ENCODE results near the gene NSDHL. TPM values are rescaled to one million over a fixed set of nuclear protein-coding genes. Genes with fewer than 3 reads are reported as not detected.

NSDHL gene
- total RNA-seq, 1 experiment from 2014 or later: 31.6 TPM

DNA sequence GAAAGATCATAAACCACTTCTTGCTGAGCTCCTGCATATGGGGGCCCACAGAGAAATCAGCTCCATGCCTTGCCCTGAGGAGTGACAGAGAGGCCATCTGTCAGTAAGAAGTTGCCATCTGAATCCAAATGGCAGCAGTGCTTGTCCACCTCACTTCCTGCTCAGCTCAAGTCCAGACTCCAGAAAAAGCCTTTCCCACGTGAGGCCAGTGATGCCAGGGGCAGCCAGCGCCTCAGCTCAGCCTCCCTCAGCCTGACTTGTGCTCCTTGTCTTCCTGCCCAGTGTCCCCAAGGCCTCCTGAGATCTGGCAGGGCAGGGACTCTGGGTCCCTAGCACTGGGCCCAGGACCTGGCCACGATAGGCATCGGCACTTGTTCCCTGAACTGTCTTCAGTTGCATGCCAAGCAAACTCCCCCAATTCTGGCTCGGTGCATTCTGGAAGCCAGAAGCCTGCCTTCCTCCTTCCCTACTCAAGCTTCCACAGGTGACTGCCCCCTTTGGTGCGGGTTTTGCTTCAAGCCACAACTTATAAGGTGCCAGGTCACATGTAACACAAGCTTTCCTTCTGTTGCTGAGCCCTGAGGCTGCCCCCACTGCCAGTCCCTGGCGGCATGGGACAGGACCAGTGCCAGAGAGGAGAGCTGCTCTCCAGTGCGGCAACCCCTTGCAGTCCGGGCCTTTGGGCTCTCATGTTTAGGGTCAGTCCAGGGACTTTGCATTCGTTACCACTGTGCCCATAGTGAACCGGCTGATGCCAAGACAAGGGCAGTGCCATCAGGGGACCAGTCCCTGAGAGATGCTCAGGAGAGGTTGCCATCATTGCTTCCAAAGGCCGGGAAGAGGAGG is 69.2 kb downstream of the NSDHL start:
- peaks cover 28 to 37% of the 10 kb centered on the region in 2 experiments for H3K4me1 Mint-ChIP-seq
- no peak for DNase-seq
- Histone ChIP-seq H4K20me1 (ENCODE audit: control insufficient read depth, insufficient read depth, insufficient read length) (no peaks in the 10 kb centered on the region), H2BK120ac (ENCODE audit: low read depth, low read length, poor library complexity, severe bottlenecking) (no peak overlapping the region), H4K8ac (replicated peaks; ENCODE audit: insufficient read length, low read depth, low read length) (no peak overlapping the region), H3K23ac (ENCODE audit: insufficient read length, low read depth, low read length) (no peak overlapping the region), H3K14ac (ENCODE audit: insufficient read depth, low read length) (no peak overlapping the region; the same call in 1 of the 2 replicates), H2BK15ac (ENCODE audit: low read depth, low read length) (no peak overlapping the region), H3K9me3 (ENCODE audit: control insufficient read depth, low read depth, low read length) (peaks cover 37% of the 10 kb centered on the region), H3K4ac (ENCODE audit: low read depth, low read length) (no peak overlapping the region), H3K4me1 (ENCODE audit: insufficient read depth, low read length) (no peaks in the 10 kb centered on the region; the same call in 1 of the 2 replicates), H2AFZ (ENCODE audit: low read length) (no peak overlapping the region), H4K5ac (ENCODE audit: insufficient read length, low read depth, low read length) (no peak overlapping the region), H3K27me3 (ENCODE audit: insufficient read depth, low read length) (no peaks in the 10 kb centered on the region), H3T11ph (ENCODE audit: low read length) (no peak overlapping the region), H3K79me1 (ENCODE audit: insufficient read depth, low read depth, low read length, poor library complexity, severe bottlenecking) (no peaks in the 10 kb centered on the region), H3K79me2 (ENCODE audit: insufficient read depth, low read length) (no peaks in the 10 kb centered on the region), H2BK5ac (ENCODE audit: insufficient read length, low read length) (no peak overlapping the region), H3K4me2 (ENCODE audit: insufficient read depth, insufficient read length, low read length) (no peak overlapping the region), H4K91ac (ENCODE audit: insufficient read length, low read depth, low read length) (no peak overlapping the region), H3K18ac (ENCODE audit: insufficient read length, low read depth, low read length) (no peak overlapping the region), H2BK20ac (ENCODE audit: low read depth, low read length, poor library complexity, severe bottlenecking) (no peak overlapping the region), H2BK12ac (ENCODE audit: insufficient read length, low read depth, low read length) (no peak overlapping the region), H3K27ac (ENCODE audit: insufficient read length, low read depth, low read length) (no peak overlapping the region), H3K9ac (ENCODE audit: extremely low read depth, insufficient read length, low read length) (no peak overlapping the region), H3K23me2 (ENCODE audit: insufficient read length, low read depth, low read length, poor library complexity, severe bottlenecking) (peaks cover 13% of the 10 kb centered on the region), H3K56ac (ENCODE audit: insufficient read length, low read depth, low read length) (no peak overlapping the region), H2AK5ac (ENCODE audit: insufficient read length, low read length) (no peak overlapping the region)
- peaks cover 19% of the 10 kb centered on the region for H3K27me3 Mint-ChIP-seq (ENCODE audit: low read depth)
- peaks cover 66 to 70% of the 10 kb centered on the region in 2 experiments for H3K9me3 Mint-ChIP-seq
- TF ChIP-seq, protein P1, sequence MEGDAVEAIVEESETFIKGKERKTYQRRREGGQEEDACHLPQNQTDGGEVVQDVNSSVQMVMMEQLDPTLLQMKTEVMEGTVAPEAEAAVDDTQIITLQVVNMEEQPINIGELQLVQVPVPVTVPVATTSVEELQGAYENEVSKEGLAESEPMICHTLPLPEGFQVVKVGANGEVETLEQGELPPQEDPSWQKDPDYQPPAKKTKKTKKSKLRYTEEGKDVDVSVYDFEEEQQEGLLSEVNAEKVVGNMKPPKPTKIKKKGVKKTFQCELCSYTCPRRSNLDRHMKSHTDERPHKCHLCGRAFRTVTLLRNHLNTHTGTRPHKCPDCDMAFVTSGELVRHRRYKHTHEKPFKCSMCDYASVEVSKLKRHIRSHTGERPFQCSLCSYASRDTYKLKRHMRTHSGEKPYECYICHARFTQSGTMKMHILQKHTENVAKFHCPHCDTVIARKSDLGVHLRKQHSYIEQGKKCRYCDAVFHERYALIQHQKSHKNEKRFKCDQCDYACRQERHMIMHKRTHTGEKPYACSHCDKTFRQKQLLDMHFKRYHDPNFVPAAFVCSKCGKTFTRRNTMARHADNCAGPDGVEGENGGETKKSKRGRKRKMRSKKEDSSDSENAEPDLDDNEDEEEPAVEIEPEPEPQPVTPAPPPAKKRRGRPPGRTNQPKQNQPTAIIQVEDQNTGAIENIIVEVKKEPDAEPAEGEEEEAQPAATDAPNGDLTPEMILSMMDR (conservative IDR thresholded peaks at IDR 0.05): no peak
- WGBS (ENCODE audit: extremely low coverage, insufficient read length, low lambda C conversion rate): no CpG with 5 or more reads among the region's 12 CpGs
- H3K36me3 Mint-ChIP-seq (ENCODE audit: insufficient read depth in 1 of 3, low read depth in 3 of 3): peaks cover 0 to 12% (median 7%) of the 10 kb centered on the region in 3 experiments; a peak in 6 of 7 replicates
- H3K27ac Mint-ChIP-seq: no peak overlapping the region
- H3K4me3 Mint-ChIP-seq: no peak overlapping the region

Data from H9 (cell line).